IMR-90 (cell line): ENCODE data around the gene COLQ. TPM values are rescaled to one million over a fixed set of nuclear protein-coding genes. Genes with fewer than 3 reads are reported as not detected.

Experiments
- ATAC-seq: fragments of 200-7000 bp; cut with Tn5 transposase; 2 replicates; pipeline ENCODE4 v1.9.1; 2020; ENCODE audit warnings: low read depth, mild to moderate bottlenecking, moderate library complexity
- BruUV-seq: library from RNA; stranded (reverse); fragments of 400-500 nt; replicated peaks from 2 replicates; lab custom pipeline; 2021; lab: Mats Ljungman, UMichigan
- CTCF ChIA-PET: fragments of 300-600 bp; formaldehyde crosslinking; extraction: SDS; loops from one replicate; lab custom pipeline; 2021; ENCODE audit warnings: antibody characterized with exemption; lab: Yijun Ruan, JAX
- POLR2A ChIA-PET: fragments of 300-600 bp; sonication (Branson Sonifier 250); formaldehyde crosslinking; loops from one replicate; lab custom pipeline; 2022; ENCODE audit warnings: antibody characterized with exemption; ENCODE audit not compliant: unreplicated experiment; lab: Charles Lee
- DNase-seq: peaks from one replicate; pipeline ENCODE4 v3.0.0; 2013
- H2AFZ ChIP-seq: replicated peaks from 2 replicates; pipeline ENCODE3; 2013; ENCODE audit warnings: low read length, mild to moderate bottlenecking; ENCODE audit not compliant: poor library complexity
- H2AK5ac ChIP-seq: 2 replicates; pipeline ENCODE4 v1.6.1; 2013; ENCODE audit warnings: low read depth, low read length, inconsistent platforms
- H2AK9ac ChIP-seq: replicated peaks from 2 replicates; pipeline ENCODE3; 2013; ENCODE audit warnings: mild to moderate bottlenecking, low read depth, low read length, moderate library complexity; ENCODE audit not compliant: poor library complexity
- H2BK120ac ChIP-seq: 2 replicates; pipeline ENCODE4 v1.6.1; 2013; ENCODE audit warnings: low read depth, low read length, inconsistent platforms
- H2BK15ac ChIP-seq: 3 replicates; pipeline ENCODE4 v1.6.1; 2013; ENCODE audit warnings: low read depth, low read length, inconsistent platforms
- H2BK20ac ChIP-seq: 2 replicates; pipeline ENCODE4 v1.6.1; 2013; ENCODE audit warnings: low read depth, mild to moderate bottlenecking, inconsistent platforms, low read length, moderate library complexity
- H2BK5ac ChIP-seq: 2 replicates; pipeline ENCODE4 v1.6.1; 2013; ENCODE audit warnings: mild to moderate bottlenecking, low read depth, low read length, inconsistent platforms; ENCODE audit not compliant: poor library complexity, severe bottlenecking
- H3K14ac ChIP-seq: replicated peaks from 2 replicates; pipeline ENCODE4 v1.6.1; 2013; ENCODE audit warnings: low read depth, low read length, inconsistent platforms
- H3K18ac ChIP-seq: 2 replicates; pipeline ENCODE4 v1.6.1; 2013; ENCODE audit warnings: low read depth, low read length, control low read depth
- H3K23ac ChIP-seq: 2 replicates; pipeline ENCODE4 v1.6.1; 2013; ENCODE audit warnings: low read depth, low read length, inconsistent platforms
- H3K27ac ChIP-seq: 2 replicates; pipeline ENCODE4 v1.5.1; 2013; ENCODE audit warnings: mild to moderate bottlenecking, control low read depth, low read length; ENCODE audit not compliant: insufficient read depth
- H3K27me3 ChIP-seq: 2 replicates; pipeline ENCODE4 v1.6.1; 2013; ENCODE audit warnings: low read length; ENCODE audit not compliant: control insufficient read depth, insufficient read depth
- H3K36me3 ChIP-seq: 2 replicates; pipeline ENCODE4 v1.6.1; 2013; ENCODE audit warnings: low read length, mixed read lengths; ENCODE audit not compliant: control insufficient read depth, insufficient read depth
- H3K4ac ChIP-seq: 2 replicates; pipeline ENCODE4 v1.6.1; 2013; ENCODE audit warnings: low read depth, low read length, inconsistent platforms
- H3K4me1 ChIP-seq: 2 replicates; pipeline ENCODE4 v1.6.1; 2013; ENCODE audit warnings: low read length, mixed read lengths; ENCODE audit not compliant: control insufficient read depth, insufficient read depth
- H3K4me2 ChIP-seq: 2 replicates; pipeline ENCODE4 v1.6.1; 2013; ENCODE audit warnings: low read depth, mild to moderate bottlenecking, control low read depth, low read length, moderate library complexity
- H3K4me3 ChIP-seq: 2 replicates; pipeline ENCODE4 v1.5.1; 2013; ENCODE audit warnings: low read depth, mild to moderate bottlenecking, control low read depth, low read length, moderate library complexity; ENCODE audit not compliant: insufficient read depth
- H3K56ac ChIP-seq: 2 replicates; pipeline ENCODE4 v1.6.1; 2013; ENCODE audit warnings: low read length, inconsistent platforms; ENCODE audit not compliant: insufficient read depth; ENCODE audit errors: extremely low read depth
- H3K79me1 ChIP-seq, 2 experiments: 2 replicates each; pipeline ENCODE4 v1.6.1; 2013; ENCODE audit warnings: low read length in 2 of 2, inconsistent platforms in 1 of 2, low read depth in 1 of 2
- H3K9ac ChIP-seq: 2 replicates; pipeline ENCODE4 v1.6.1; 2013; ENCODE audit warnings: low read depth, low read length, control low read depth
- H3K9me1 ChIP-seq: 2 replicates; pipeline ENCODE4 v1.6.1; 2013; ENCODE audit warnings: low read length, inconsistent platforms; ENCODE audit not compliant: insufficient read depth
- H3K9me3 ChIP-seq: 2 replicates; pipeline ENCODE4 v1.6.1; 2013; ENCODE audit warnings: low read length; ENCODE audit not compliant: control insufficient read depth, insufficient read depth
- H4K20me1 ChIP-seq: 2 replicates; pipeline ENCODE4 v1.6.1; 2013; ENCODE audit warnings: low read length, inconsistent platforms; ENCODE audit not compliant: insufficient read depth
- H4K5ac ChIP-seq: 2 replicates; pipeline ENCODE4 v1.6.1; 2013; ENCODE audit warnings: mild to moderate bottlenecking, low read depth, low read length, control low read depth
- H4K8ac ChIP-seq, 2 experiments: 2 replicates each; pipeline ENCODE4 v1.6.1; 2013; ENCODE audit warnings: low read depth in 2 of 2, low read length in 2 of 2, control low read depth in 1 of 2, inconsistent platforms in 1 of 2
- H4K91ac ChIP-seq: 2 replicates; pipeline ENCODE4 v1.6.1; 2013; ENCODE audit warnings: low read depth, low read length, inconsistent platforms; ENCODE audit not compliant: insufficient read depth
- BHLHE40 ChIP-seq: fragments of 150-350 bp; IDR thresholded peaks from 2 replicates; pipeline ENCODE4 v1.6.1; 2016; ENCODE audit warnings: mild to moderate bottlenecking, low read depth, low read length
- CEBPB ChIP-seq: IDR thresholded peaks from 2 replicates; pipeline ENCODE4 v1.6.1; 2012; ENCODE audit warnings: low read depth, low read length, improper control_type of control experiment
- CHD1 ChIP-seq: IDR thresholded peaks from 2 replicates; pipeline ENCODE4 v1.6.1; 2012; ENCODE audit warnings: low read depth, low read length, improper control_type of control experiment
- CTCF ChIP-seq: conservative IDR thresholded peaks from 2 replicates; pipeline ENCODE4 v1.5.1; 2012; ENCODE audit warnings: mild to moderate bottlenecking, low read depth, low read length, improper control_type of control experiment
- ELK1 ChIP-seq: fragments of 150-350 bp; IDR thresholded peaks from 2 replicates; pipeline ENCODE4 v1.6.1; 2016; ENCODE audit warnings: low read depth, mild to moderate bottlenecking, low read length, moderate library complexity, borderline replicate concordance
- FOS ChIP-seq: fragments of 150-350 bp; IDR thresholded peaks from 2 replicates; pipeline ENCODE4 v1.6.1; 2016; ENCODE audit warnings: low read depth, low read length
- MAFK ChIP-seq: IDR thresholded peaks from 2 replicates; pipeline ENCODE4 v1.6.1; 2012; ENCODE audit warnings: low read depth, low read length, improper control_type of control experiment
- MAZ ChIP-seq: IDR thresholded peaks from 2 replicates; pipeline ENCODE4 v1.6.1; 2012; ENCODE audit warnings: low read depth, mild to moderate bottlenecking, low read length, improper control_type of control experiment, moderate library complexity, borderline replicate concordance
- MXI1 ChIP-seq: IDR thresholded peaks from 2 replicates; pipeline ENCODE4 v1.6.1; 2012; ENCODE audit warnings: low read depth, mild to moderate bottlenecking, low read length, moderate library complexity, borderline replicate concordance
- NFE2L2 ChIP-seq: fragments of 150-350 bp; IDR thresholded peaks from 2 replicates; pipeline ENCODE4 v1.6.1; 2016; ENCODE audit warnings: low read depth, mild to moderate bottlenecking, low read length
- RAD21 ChIP-seq: IDR thresholded peaks from 2 replicates; pipeline ENCODE4 v1.6.1; 2012; ENCODE audit warnings: low read length, improper control_type of control experiment
- SMC3 ChIP-seq: fragments of 150-350 bp; IDR thresholded peaks from 2 replicates; pipeline ENCODE4 v1.6.1; 2016; ENCODE audit warnings: low read depth, mild to moderate bottlenecking, antibody characterized with exemption, low read length, moderate library complexity
- USF2 ChIP-seq: fragments of 150-350 bp; IDR thresholded peaks from 2 replicates; pipeline ENCODE4 v1.6.1; 2017; ENCODE audit warnings: mild to moderate bottlenecking, antibody characterized with exemption, low read length, low read depth
- WGBS, 2 experiments: methylation state at CpG; one replicate each; pipeline versions ENCODE4 v1.1.5 to v1.1.7; 2013; ENCODE audit warnings: missing lambda C conversion rate in 2 of 2; ENCODE audit not compliant: insufficient read length in 1 of 2; ENCODE audit errors: extremely low coverage in 2 of 2; 5-methylcytosine and 5-hydroxymethylcytosine counted together
- dilution Hi-C: fragments of 300-500 bp; cut with HindIII; formaldehyde crosslinking; loops from one replicate; pipeline ENCODE4 v1.14.3; 2018; ENCODE audit warnings: low sequenced_read_pairs; ENCODE audit not compliant: unreplicated experiment
- in situ Hi-C: fragments of 300-500 bp; cut with MboI; formaldehyde crosslinking; loops from 3 replicates; pipeline ENCODE4 v1.14.3; 2019; ENCODE audit warnings: low sequenced_read_pairs, inconsistent platforms, mixed read lengths
- intact Hi-C: fragments of 100-400 bp; cut with micrococcal nuclease; formaldehyde crosslinking; loops from 2 replicates; pipeline ENCODE4 v1.10.0; 2022
- polyA plus RNA-seq, 3 experiments: library from polyadenylated mRNA; depleted of rRNA; stranded (reverse); fragments of >200 nt; gene quantifications; 2 replicates each; pipeline ENCODE4 v1.2.3, GENCODE V29; 2012; ENCODE audit warnings: low replicate concordance in 1 of 3
- total RNA-seq: library from RNA; depleted of rRNA; stranded (reverse); fragments of >200 nt; gene quantifications from 2 replicates; pipeline ENCODE4 v1.2.3, GENCODE V29; 2012

COLQ gene
- total and polyA plus RNA-seq, 2 of the 4 experiments (the other 2 are of a cell fraction), result 0.18 to 0.65 TPM

GRCh38 chr3:15409774-15410173 lies 111.7 kb downstream of the COLQ start:
- Histone ChIP-seq H4K5ac (no peak overlapping the region), H2AK9ac (no peak overlapping the region), H3K9ac (no peak overlapping the region), H3K4ac (no peak overlapping the region), H2BK120ac (no peak overlapping the region), H3K27ac (no peak overlapping the region), H3K4me1 (no peaks in the 10 kb centered on the region), H3K23ac (no peak overlapping the region), H3K4me3 (no peak overlapping the region), H2BK15ac (no peak overlapping the region), H3K9me1 (no peaks in the 10 kb centered on the region), H2BK5ac (no peak overlapping the region), H3K79me1 (no peaks in the 10 kb centered on the region; a peak in 1 of 4 replicates), H3K18ac (no peak overlapping the region), H4K8ac (no peak overlapping the region), H2AFZ (no peak overlapping the region), H3K14ac (no peak overlapping the region), H3K36me3 (peaks cover 27% of the 10 kb centered on the region), H2BK20ac (no peak overlapping the region), H2AK5ac (no peak overlapping the region), H4K20me1 (no peaks in the 10 kb centered on the region), H3K27me3 (no peaks in the 10 kb centered on the region), H3K56ac (no peak overlapping the region), H3K4me2 (no peak overlapping the region), H4K91ac (no peak overlapping the region), H3K9me3 (no peaks in the 10 kb centered on the region)
- in situ Hi-C loops, result no loop called here
- TF ChIP-seq ELK1 (no peak), MXI1 (no peak), RAD21 (no peak), MAFK (no peak), NFE2L2 (no peak), USF2 (no peak), CHD1 (no peak), CTCF (no peak), CEBPB (no peak), BHLHE40 (no peak), SMC3 (no peak), MAZ (no peak), FOS (no peak)
- ATAC-seq, result no peak
- CTCF ChIA-PET, result no interaction called here
- no TSS peak for BruUV-seq
- dilution Hi-C loops, result no loop called here
- WGBS, 2 experiments, result no CpG with 5 or more reads among the region's 2 CpGs
- intact Hi-C loops, result loop anchor here (10.0 kb wide), 1 partner anchor 305 kb away; no protein-coding TSS in a partner anchor
- no peak for DNase-seq
- POLR2A ChIA-PET, result no interaction called here
